H1 (cell line): ENCODE results near the gene KRTAP4-2. TPM values are rescaled to one million over a fixed set of nuclear protein-coding genes. Genes with fewer than 3 reads are reported as not detected.

Source experiments
- CTCF ChIA-PET: fragments of 300-600 bp; sonication (Branson Sonifier 250); formaldehyde crosslinking; loops from one replicate; lab custom pipeline; 2021; ENCODE audit not compliant: partially characterized antibody; lab: Charles Lee
- POLR2A ChIA-PET: fragments of 300-600 bp; sonication (Branson Sonifier 250); formaldehyde crosslinking; loops from one replicate; lab custom pipeline; 2021; ENCODE audit warnings: inconsistent platforms; ENCODE audit not compliant: partially characterized antibody; lab: Charles Lee
- DNase-seq, 2 experiments: peaks; one replicate each; pipeline versions ENCODE4 v3.0.0 to v3.0.0-alpha.2; 2010 to 2022; ENCODE audit warnings: low spot score in 2 of 2, low read depth in 1 of 2, mixed read lengths in 1 of 2
- FAIRE-seq: peaks from 2 replicates; lab custom pipeline; 2011; peaks lifted over from hg19 to GRCh38; lab: Jason Lieb, UNC
- H2AFZ ChIP-seq: 2 replicates; pipeline ENCODE4 v1.8.1; 2012; ENCODE audit warnings: low read length, inconsistent platforms
- H2AK5ac ChIP-seq: 2 replicates; pipeline ENCODE4 v1.6.1; 2013; ENCODE audit warnings: low read depth, low read length
- H2BK120ac ChIP-seq: replicated peaks from 2 replicates; pipeline ENCODE3; 2013; ENCODE audit warnings: low read depth, low read length, inconsistent platforms
- H2BK12ac ChIP-seq: 2 replicates; pipeline ENCODE4 v1.6.1; 2013; ENCODE audit warnings: low read depth, low read length
- H2BK15ac ChIP-seq: 2 replicates; pipeline ENCODE4 v1.6.1; 2013; ENCODE audit warnings: low read length
- H2BK20ac ChIP-seq: 2 replicates; pipeline ENCODE4 v1.6.1; 2013; ENCODE audit warnings: low read length
- H2BK5ac ChIP-seq: 2 replicates; pipeline ENCODE4 v1.6.1; 2013; ENCODE audit warnings: low read depth, low read length
- H3K14ac ChIP-seq: 2 replicates; pipeline ENCODE4 v1.6.1; 2013; ENCODE audit warnings: inconsistent platforms; ENCODE audit not compliant: insufficient read length
- H3K18ac ChIP-seq: 2 replicates; pipeline ENCODE4 v1.6.1; 2013; ENCODE audit warnings: low read length; ENCODE audit errors: extremely low read depth
- H3K23ac ChIP-seq: 2 replicates; pipeline ENCODE4 v1.6.1; 2013; ENCODE audit warnings: inconsistent platforms; ENCODE audit not compliant: insufficient read length
- H3K23me2 ChIP-seq: 2 replicates; pipeline ENCODE4 v1.6.1; 2013; ENCODE audit warnings: low read depth, low read length
- H3K27ac ChIP-seq: 2 replicates; pipeline ENCODE4 v1.6.1; 2011; ENCODE audit warnings: low read depth, low read length, inconsistent platforms
- H3K27me3 ChIP-seq, 4 experiments: replicated peaks in 1 of 4; 1 replicate in 1 of 4; 2 replicates in 3 of 4; pipeline versions ENCODE4 v1.6.1 to v1.8.1; 2011 to 2013; ENCODE audit warnings: low read length in 3 of 4, mild to moderate bottlenecking in 3 of 4, inconsistent platforms in 2 of 4, mixed read lengths in 2 of 4, moderate library complexity in 1 of 4; ENCODE audit not compliant: control insufficient read depth in 3 of 4, insufficient read depth in 3 of 4; ENCODE audit errors: extremely low read depth in 1 of 4
- H3K36me3 ChIP-seq, 4 experiments: 2 replicates each; pipeline versions ENCODE4 v1.6.1 to v1.8.1; 2011 to 2013; ENCODE audit warnings: mild to moderate bottlenecking in 4 of 4, low read length in 3 of 4, moderate library complexity in 2 of 4, control low read depth in 1 of 4, inconsistent platforms in 1 of 4; ENCODE audit not compliant: insufficient read depth in 4 of 4, control insufficient read depth in 2 of 4
- H3K4ac ChIP-seq: replicated peaks from 2 replicates; pipeline ENCODE3; 2013; ENCODE audit warnings: low read length, low read depth, mixed read lengths, inconsistent platforms; ENCODE audit not compliant: insufficient read length
- H3K4me1 ChIP-seq, 4 experiments: replicated peaks in 1 of 4; 1 replicate in 1 of 4; 2 replicates in 3 of 4; pipeline versions ENCODE4 v1.6.1 to v1.8.1; 2011 to 2013; ENCODE audit warnings: low read length in 3 of 4, inconsistent platforms in 2 of 4, mixed read lengths in 1 of 4; ENCODE audit not compliant: insufficient read depth in 4 of 4, control insufficient read depth in 3 of 4
- H3K4me2 ChIP-seq, 2 experiments: 2 replicates each; pipeline versions ENCODE4 v1.6.1 to v1.8.1; 2011 to 2013; ENCODE audit warnings: low read depth in 2 of 2, low read length in 2 of 2, control low read depth in 1 of 2, inconsistent platforms in 1 of 2, mild to moderate bottlenecking in 1 of 2; ENCODE audit not compliant: insufficient read depth in 1 of 2
- H3K4me3 ChIP-seq, 4 experiments: fragments of 200-600, 300-600 bp in 1 of 4; sonication (generic), shearing (Covaris generic), sonication (Bioruptor Twin) in 1 of 4; 2 replicates each; pipeline versions ENCODE4 v1.5.1 to v1.8.1; 2011 to 2016; ENCODE audit warnings: low read length in 4 of 4, low read depth in 3 of 4, control low read depth in 2 of 4, inconsistent platforms in 2 of 4, mild to moderate bottlenecking in 2 of 4, mixed read lengths in 1 of 4, moderate library complexity in 1 of 4; ENCODE audit not compliant: insufficient read depth in 2 of 4; ENCODE audit errors: extremely low read depth in 1 of 4
- H3K56ac ChIP-seq: replicated peaks from 2 replicates; pipeline ENCODE3; 2013; ENCODE audit warnings: low read depth, mild to moderate bottlenecking, mixed read lengths, low read length, inconsistent platforms; ENCODE audit not compliant: insufficient read length
- H3K79me1 ChIP-seq: 2 replicates; pipeline ENCODE4 v1.6.1; 2013; ENCODE audit warnings: low read depth, low read length, control low read depth
- H3K79me2 ChIP-seq, 2 experiments: 2 replicates each; pipeline versions ENCODE4 v1.6.1 to v1.8.1; 2012 to 2013; ENCODE audit warnings: low read length in 2 of 2, mild to moderate bottlenecking in 2 of 2, inconsistent platforms in 1 of 2; ENCODE audit not compliant: insufficient read depth in 2 of 2, control insufficient read depth in 1 of 2
- H3K9ac ChIP-seq, 4 experiments: replicated peaks in 1 of 4; 1 replicate in 1 of 4; 2 replicates in 3 of 4; pipeline versions ENCODE4 v1.6.1 to v1.8.1; 2011 to 2013; ENCODE audit warnings: low read depth in 3 of 4, low read length in 3 of 4, control low read depth in 2 of 4, mild to moderate bottlenecking in 2 of 4, moderate library complexity in 2 of 4, inconsistent platforms in 1 of 4; ENCODE audit errors: extremely low read depth in 1 of 4
- H3K9me3 ChIP-seq, 2 experiments: 2 replicates each; pipeline versions ENCODE4 v1.6.1 to v1.8.1; 2012 to 2013; ENCODE audit warnings: mild to moderate bottlenecking in 2 of 2, moderate library complexity in 2 of 2, control low read depth in 1 of 2, inconsistent platforms in 1 of 2, low read depth in 1 of 2, low read length in 1 of 2, mixed read lengths in 1 of 2; ENCODE audit not compliant: insufficient read depth in 2 of 2
- H4K20me1 ChIP-seq, 2 experiments: replicated peaks in 1 of 2; 2 replicates each; pipeline versions ENCODE3 to v1.8.1; 2011 to 2013; ENCODE audit warnings: inconsistent platforms in 2 of 2, low read length in 2 of 2, mild to moderate bottlenecking in 1 of 2; ENCODE audit not compliant: insufficient read depth in 2 of 2, control insufficient read depth in 1 of 2
- H4K5ac ChIP-seq: 2 replicates; pipeline ENCODE4 v1.6.1; 2013; ENCODE audit warnings: low read length, low read depth, mixed read lengths, inconsistent platforms; ENCODE audit not compliant: insufficient read length
- H4K8ac ChIP-seq: 2 replicates; pipeline ENCODE4 v1.8.0; 2013; ENCODE audit warnings: mild to moderate bottlenecking, moderate library complexity, low read length, inconsistent platforms; ENCODE audit not compliant: insufficient read depth; ENCODE audit errors: extremely low read depth
- H4K91ac ChIP-seq: replicated peaks from 2 replicates; pipeline ENCODE3; 2013; ENCODE audit warnings: low read length, mixed read lengths, inconsistent platforms; ENCODE audit not compliant: insufficient read length
- CREB1 ChIP-seq: IDR thresholded peaks from 2 replicates; pipeline ENCODE4 v1.6.1; 2012; ENCODE audit warnings: inconsistent platforms
- CTCF ChIP-seq, 3 experiments: IDR thresholded peaks; 1 replicate in 2 of 3; 2 replicates in 1 of 3; pipeline versions ENCODE4 v1.5.1 to v1.6.1; 2011; ENCODE audit warnings: low read length in 3 of 3, mild to moderate bottlenecking in 3 of 3, inconsistent platforms in 2 of 3, low read depth in 1 of 3, moderate library complexity in 1 of 3; ENCODE audit not compliant: insufficient read depth in 1 of 3; ENCODE audit errors: control extremely low read depth in 1 of 3
- EZH2 ChIP-seq: fragments of 200-600 bp; sonication (generic); IDR thresholded peaks from 2 replicates; pipeline ENCODE4 v1.7.1; 2012; ENCODE audit warnings: low read depth, mild to moderate bottlenecking, moderate library complexity, low read length, inconsistent platforms; ENCODE audit not compliant: severe bottlenecking
- FOSL1 ChIP-seq: IDR thresholded peaks from 2 replicates; pipeline ENCODE4 v1.6.1; 2011; ENCODE audit warnings: mild to moderate bottlenecking, low read depth, low read length, moderate library complexity; ENCODE audit not compliant: insufficient read depth
- GTF2F1 ChIP-seq: IDR thresholded peaks from 2 replicates; pipeline ENCODE4 v1.6.1; 2012; ENCODE audit warnings: low read depth, low read length, improper control_type of control experiment, borderline replicate concordance
- JUND ChIP-seq: IDR thresholded peaks from 2 replicates; pipeline ENCODE4 v1.6.1; 2011; ENCODE audit warnings: mild to moderate bottlenecking, improper control_type of control experiment, low read length
- KDM1A ChIP-seq: fragments of 200-600, 300-600 bp; sonication (generic); IDR thresholded peaks from 2 replicates; pipeline ENCODE4 v1.7.1; 2016; ENCODE audit warnings: mild to moderate bottlenecking, low read length, borderline replicate concordance
- NRF1 ChIP-seq: IDR thresholded peaks from 2 replicates; pipeline ENCODE4 v1.6.1; 2011; ENCODE audit warnings: mild to moderate bottlenecking, low read depth, low read length, improper control_type of control experiment
- RBBP5 ChIP-seq: IDR thresholded peaks from 2 replicates; pipeline ENCODE4 v1.7.1; 2012; ENCODE audit warnings: low read depth, mild to moderate bottlenecking, inconsistent platforms, low read length, moderate library complexity, borderline replicate concordance
- RNF2 ChIP-seq: fragments of 200-900, 300-1000 bp; sonication (generic); IDR thresholded peaks from 2 replicates; pipeline ENCODE4 v1.7.1; 2016; ENCODE audit warnings: borderline replicate concordance, low read depth, mild to moderate bottlenecking, antibody characterized with exemption, low read length; ENCODE audit not compliant: poor library complexity, severe bottlenecking; ENCODE audit errors: missing control alignments
- SP2 ChIP-seq: IDR thresholded peaks from 2 replicates; pipeline ENCODE4 v1.6.1; 2012; ENCODE audit warnings: mild to moderate bottlenecking, low read length, inconsistent platforms
- ZNF274 ChIP-seq: IDR thresholded peaks from 2 replicates; pipeline ENCODE4 v1.7.0; 2012; ENCODE audit warnings: low read length, borderline replicate concordance; ENCODE audit errors: extremely low read depth
- WGBS, 2 experiments: shearing (Covaris generic) in 1 of 2; methylation state at CpG; one replicate each; pipeline versions ENCODE4 v1.1.6 to v1.1.7; 2013 to 2015; ENCODE audit warnings: low lambda C conversion rate in 2 of 2, mixed read lengths in 2 of 2, inconsistent platforms in 1 of 2, low coverage in 1 of 2, missing lambda C conversion rate in 1 of 2; ENCODE audit not compliant: insufficient replicate concordance in 2 of 2, insufficient coverage in 1 of 2, insufficient read length in 1 of 2; ENCODE audit errors: extremely low coverage in 1 of 2, missing lambda C conversion rate in 1 of 2; 5-methylcytosine and 5-hydroxymethylcytosine counted together
- polyA plus RNA-seq, 7 experiments: library from polyadenylated mRNA; depleted of rRNA in 3 of 7; stranded (reverse) in 5 of 7; unstranded in 2 of 7; fragments of >200 nt in 5 of 7; fragments of 200-250 nt in 2 of 7; gene quantifications; 1 replicate in 5 of 7; 2 replicates in 1 of 7; 4 replicates in 1 of 7; pipeline versions ENCODE4 v1.2.1 to v1.2.3, GENCODE V29; 2011 to 2013; ENCODE audit warnings: missing spikeins in 2 of 7, mixed read lengths in 2 of 7
- total RNA-seq: library from RNA; stranded (reverse); fragmentation: NEBNext Ultra II Directional; extraction: Animal tissue kit (Norgen Biotek cat#: 25700); gene quantifications from 2 replicates; pipeline ENCODE4 v1.2.1, GENCODE V29; 2021

KRTAP4-2 gene
- total and polyA plus RNA-seq, 2 of the 8 experiments (the other 6 are each of a cell fraction or from before 2014, with no cell fraction given): not detected

- CTCF ChIA-PET: interaction anchor here (0.6 kb wide), 2 partner anchors 8 to 548 kb away, joined by 3 read pairs; no protein-coding TSS in a partner anchor
- Histone ChIP-seq H3K18ac (no peak overlapping the region), H3K4me2 (no peak overlapping the region), H3K79me2 (no peaks in the 10 kb centered on the region), H3K4ac (no peak overlapping the region), H3K36me3 (no peaks in the 10 kb centered on the region), H2BK15ac (no peak overlapping the region), H3K9me3 (no peaks in the 10 kb centered on the region; a peak in 1 of 4 replicates), H3K14ac (no peak overlapping the region), H2BK120ac (no peak overlapping the region), H4K5ac (no peak overlapping the region), H3K9ac (no peak overlapping the region), H2AFZ (no peak overlapping the region), H2BK12ac (no peak overlapping the region), H3K27ac (no peak overlapping the region), H4K91ac (no peak overlapping the region), H3K4me3 (no peak overlapping the region), H3K56ac (no peak overlapping the region), H3K23ac (no peak overlapping the region), H4K20me1 (no peaks in the 10 kb centered on the region), H3K27me3 (no peaks in the 10 kb centered on the region), H2AK5ac (no peak overlapping the region), H3K4me1 (no peaks in the 10 kb centered on the region), H3K79me1 (no peaks in the 10 kb centered on the region), H2BK20ac (no peak overlapping the region), H3K23me2 (no peaks in the 10 kb centered on the region), H2BK5ac (no peak overlapping the region), H4K8ac (no peak overlapping the region)
- no peak for FAIRE-seq
- TF ChIP-seq CREB1 (no peak), KDM1A (no peak), RBBP5 (no peak), SP2 (no peak), GTF2F1 (no peak), RNF2 (no peak), JUND (no peak), NRF1 (no peak), FOSL1 (no peak), CTCF (IDR thresholded peaks at IDR 0.05; ENCODE audit: control extremely low read depth in 1 of 3, insufficient read depth in 1 of 3, low read depth in 1 of 3, low read length in 3 of 3) (no peak), EZH2 (no peak), ZNF274 (no peak)
- 90% methylated on average over 6 of the region's 7 CpGs; no CpG with 5 or more reads in 1 of the 2 experiments for WGBS, 2 experiments
- DNase-seq: no peak
- POLR2A ChIA-PET: no interaction called here
Observed at GRCh38 chr17:41167561-41167960, 10.5 kb downstream of the KRTAP4-2 start.
